GM20431 (cell line): Measurements from ENCODE around the gene ZC3H6.
"Not testable (repeated sequence)": the region's sequence is repeated elsewhere in the genome, so short reads cannot be mapped to it uniquely, and the experiment has no call there.

ENCODE experiments used
- in situ Hi-C: fragments of 300-500 bp; cut with MseI, MboI; formaldehyde crosslinking; loops from one replicate; pipeline ENCODE4 v1.15.0; 2020; ENCODE audit warnings: low sequenced_read_pairs; ENCODE audit not compliant: unreplicated experiment

The ZC3H6 gene

GRCh38 chr2:112272669-112273068, 2.7 kb upstream of the ZC3H6 start:
- in situ Hi-C loops = loop anchor here (25.0 kb wide), 1 partner anchor 190 kb away; no protein-coding TSS in a partner anchor

- in situ Hi-C loops = loop anchor here (25.0 kb wide), 1 partner anchor 189 kb away; no protein-coding TSS in a partner anchor
Observed at GRCh38 chr2:112273349-112273748, 2.0 kb upstream of the ZC3H6 start.

- in situ Hi-C loops = no loop called here
Observed at GRCh38 chr2:112275887-112276773, 733 bp downstream of the ZC3H6 start.

GRCh38 chr2:112276954-112277353, 1.6 kb downstream of the ZC3H6 start:
- in situ Hi-C loops = no loop called here

GRCh38 chr2:112277596-112278220, 2.3 kb downstream of the ZC3H6 start:
- in situ Hi-C loops = no loop called here

GRCh38 chr2:112282066-112282465, 6.7 kb downstream of the ZC3H6 start:
- in situ Hi-C loops = not testable (repeated sequence)

- in situ Hi-C loops = not testable (repeated sequence)
Observed at GRCh38 chr2:112283535-112283934, 8.1 kb downstream of the ZC3H6 start.

GRCh38 chr2:112290088-112290487, 14.7 kb downstream of the ZC3H6 start:
- in situ Hi-C loops = no loop called here

- in situ Hi-C loops = no loop called here
Observed at GRCh38 chr2:112290648-112291047, 15.3 kb downstream of the ZC3H6 start.

GRCh38 chr2:112293636-112294401, 18.4 kb downstream of the ZC3H6 start:
- in situ Hi-C loops = no loop called here

GRCh38 chr2:112295407-112296078, 20.1 kb downstream of the ZC3H6 start:
- in situ Hi-C loops = no loop called here

- in situ Hi-C loops = no loop called here
Observed at GRCh38 chr2:112296407-112296806, 21.0 kb downstream of the ZC3H6 start.

GRCh38 chr2:112301171-112301584, 25.8 kb downstream of the ZC3H6 start:
- in situ Hi-C loops = no loop called here

- in situ Hi-C loops = no loop called here
Observed at GRCh38 chr2:112301973-112302372, 26.6 kb downstream of the ZC3H6 start.

- in situ Hi-C loops = no loop called here
Observed at GRCh38 chr2:112304298-112304941, 29.0 kb downstream of the ZC3H6 start.

GRCh38 chr2:112305132-112305531, 29.7 kb downstream of the ZC3H6 start:
- in situ Hi-C loops = no loop called here

GRCh38 chr2:112310906-112311305, 35.5 kb downstream of the ZC3H6 start:
- in situ Hi-C loops = no loop called here

GRCh38 chr2:112311932-112312331, 36.5 kb downstream of the ZC3H6 start:
- in situ Hi-C loops = no loop called here

GRCh38 chr2:112312821-112313220, 37.4 kb downstream of the ZC3H6 start:
- in situ Hi-C loops = no loop called here

GRCh38 chr2:112314856-112315255, 39.5 kb downstream of the ZC3H6 start:
- in situ Hi-C loops = no loop called here
